ENCODE data around the gene RGMA. TPM values are rescaled to one million over a fixed set of nuclear protein-coding genes. Genes with fewer than 3 reads are reported as not detected.
"Not testable (repeated sequence)": the region's sequence is repeated elsewhere in the genome, so short reads cannot be mapped to it uniquely, and the experiment has no call there.

The RGMA gene
- total RNA-seq, 2 experiments from 2014 or later, result 0.11 to 0.14 TPM

- no peak for DNase-seq
- POLR2A ChIA-PET, result no interaction called here
- Mint-ChIP-seq H3K27me3 (peaks cover 19% of the 10 kb centered on the region), H3K27ac (no peak overlapping the region), H3K36me3 (ENCODE audit: low read depth) (no peaks in the 10 kb centered on the region), H3K9me3 (ENCODE audit: low read depth) (no peaks in the 10 kb centered on the region), H3K4me3 (no peak overlapping the region), H3K4me1 (peaks cover 3% of the 10 kb centered on the region)
- intact Hi-C loops (cut with DNase I, micrococcal nuclease), result no loop called here
- no peak for ATAC-seq
- CTCF ChIA-PET, result no interaction called here
Measured at GRCh38 chr15:93066224-93066681, 22.8 kb downstream of the RGMA start.

- H3K27me3 Mint-ChIP-seq, result peaks cover 14% of the 10 kb centered on the region
- H3K4me3 Mint-ChIP-seq, result no peak overlapping the region
- intact Hi-C loops (cut with DNase I, micrococcal nuclease), result no loop called here
- no peak for ATAC-seq
- H3K36me3 Mint-ChIP-seq (ENCODE audit: low read depth), result no peaks in the 10 kb centered on the region
- peaks cover 3% of the 10 kb centered on the region for H3K4me1 Mint-ChIP-seq
- H3K27ac Mint-ChIP-seq, result no peak overlapping the region
- DNase-seq, result no peak
- ChIA-PET CTCF (interaction anchor here (1.0 to 1.1 kb wide), 2 partner anchors 22 to 37 kb away, joined by 3 read pairs; no protein-coding TSS in a partner anchor), POLR2A (interaction anchor here (0.7 kb wide), 1 partner anchor 812 kb away, joined by 6 read pairs; no protein-coding TSS in a partner anchor)
- H3K9me3 Mint-ChIP-seq (ENCODE audit: low read depth), result no peaks in the 10 kb centered on the region
Measured at GRCh38 chr15:93065641-93066045, 23.4 kb downstream of the RGMA start.

- H3K27ac Mint-ChIP-seq, result no peak overlapping the region
- ATAC-seq (no peak), DNase-seq (no peak)
- H3K4me1 Mint-ChIP-seq, result peaks cover 3% of the 10 kb centered on the region
- no peaks in the 10 kb centered on the region for H3K36me3 Mint-ChIP-seq (ENCODE audit: low read depth)
- no peaks in the 10 kb centered on the region for H3K9me3 Mint-ChIP-seq (ENCODE audit: low read depth)
- peaks cover 12% of the 10 kb centered on the region for H3K27me3 Mint-ChIP-seq
- POLR2A ChIA-PET, result no interaction called here
- intact Hi-C loops (cut with DNase I, micrococcal nuclease), result no loop called here
- no peak overlapping the region for H3K4me3 Mint-ChIP-seq
- CTCF ChIA-PET, result interaction anchor here (1.0 to 1.1 kb wide), 2 partner anchors 24 to 34 kb away, joined by 3 read pairs; no protein-coding TSS in a partner anchor
Measured at GRCh38 chr15:93063796-93064690, 25.0 kb downstream of the RGMA start.

- DNase-seq, result no peak
- H3K27ac Mint-ChIP-seq, result no peak overlapping the region
- CTCF ChIA-PET, result no interaction called here
- H3K9me3 Mint-ChIP-seq (ENCODE audit: low read depth), result no peaks in the 10 kb centered on the region
- POLR2A ChIA-PET, result no interaction called here
- peaks cover 3% of the 10 kb centered on the region for H3K4me1 Mint-ChIP-seq
- intact Hi-C loops (cut with DNase I, micrococcal nuclease), result no loop called here
- H3K27me3 Mint-ChIP-seq, result peaks cover 12% of the 10 kb centered on the region
- H3K4me3 Mint-ChIP-seq, result no peak overlapping the region
- ATAC-seq, result no peak
- no peaks in the 10 kb centered on the region for H3K36me3 Mint-ChIP-seq (ENCODE audit: low read depth)
Measured at GRCh38 chr15:93063262-93063671, 25.7 kb downstream of the RGMA start.

- H3K4me3 Mint-ChIP-seq; DNase-seq; POLR2A ChIA-PET; H3K4me1 Mint-ChIP-seq; H3K9me3 Mint-ChIP-seq (ENCODE audit: low read depth); ATAC-seq; H3K36me3 Mint-ChIP-seq (ENCODE audit: low read depth); intact Hi-C loops (cut with DNase I, micrococcal nuclease); H3K27ac Mint-ChIP-seq; CTCF ChIA-PET: not testable (repeated sequence)
- H3K27me3 Mint-ChIP-seq, result peaks cover 12% of the 10 kb centered on the region
Measured at GRCh38 chr15:93062628-93063261, 26.3 kb downstream of the RGMA start.

GRCh38 chr15:93060336-93061248 is 28.4 kb downstream of the RGMA start:
- POLR2A ChIA-PET, result no interaction called here
- ATAC-seq (no peak), DNase-seq (no peak)
- CTCF ChIA-PET, result interaction anchor here (0.7 to 3.2 kb wide), 4 partner anchors 23 to 563 kb away, joined by 3 to 14 read pairs (median 5); partner anchors contain the start of gene RGMA
- Mint-ChIP-seq H3K27me3 (peaks cover 12% of the 10 kb centered on the region), H3K4me3 (no peak overlapping the region), H3K27ac (no peak overlapping the region), H3K9me3 (ENCODE audit: low read depth) (no peaks in the 10 kb centered on the region), H3K36me3 (ENCODE audit: low read depth) (no peaks in the 10 kb centered on the region), H3K4me1 (peaks cover 3% of the 10 kb centered on the region)
- intact Hi-C loops (cut with DNase I, micrococcal nuclease), result no loop called here

- no peak overlapping the region for H3K27ac Mint-ChIP-seq
- peaks cover 3% of the 10 kb centered on the region for H3K4me1 Mint-ChIP-seq
- H3K27me3 Mint-ChIP-seq, result peaks cover 9% of the 10 kb centered on the region
- H3K9me3 Mint-ChIP-seq (ENCODE audit: low read depth), result no peaks in the 10 kb centered on the region
- no peak overlapping the region for H3K4me3 Mint-ChIP-seq
- ATAC-seq (no peak), DNase-seq (no peak)
- ChIA-PET POLR2A (no interaction called here), CTCF (interaction anchor here (0.6 to 3.2 kb wide), 4 partner anchors 23 to 292 kb away, joined by 3 to 14 read pairs (median 5); partner anchors contain the start of gene RGMA)
- H3K36me3 Mint-ChIP-seq (ENCODE audit: low read depth), result no peaks in the 10 kb centered on the region
- intact Hi-C loops (cut with DNase I, micrococcal nuclease), result no loop called here
Measured at GRCh38 chr15:93059442-93059841, 29.6 kb downstream of the RGMA start.

GRCh38 chr15:93058904-93059427 is 30.0 kb downstream of the RGMA start:
- Mint-ChIP-seq H3K27me3 (peaks cover 7% of the 10 kb centered on the region), H3K9me3 (ENCODE audit: low read depth) (no peaks in the 10 kb centered on the region), H3K36me3 (ENCODE audit: low read depth) (no peaks in the 10 kb centered on the region), H3K4me3 (no peak overlapping the region), H3K27ac (no peak overlapping the region), H3K4me1 (peaks cover 3% of the 10 kb centered on the region)
- intact Hi-C loops (cut with DNase I, micrococcal nuclease), result no loop called here
- DNase-seq (no peak), ATAC-seq (no peak)
- ChIA-PET POLR2A (no interaction called here), CTCF (interaction anchor here (0.6 to 3.2 kb wide), 4 partner anchors 23 to 293 kb away, joined by 3 to 14 read pairs (median 5); partner anchors contain the start of gene RGMA)

GRCh38 chr15:93058128-93058527 is 30.9 kb downstream of the RGMA start:
- ChIA-PET POLR2A (no interaction called here), CTCF (interaction anchor here (0.6 to 3.2 kb wide), 3 partner anchors 22 to 340 kb away, joined by 4 to 14 read pairs (median 5); no protein-coding TSS in a partner anchor)
- Mint-ChIP-seq H3K4me1 (peaks cover 3% of the 10 kb centered on the region), H3K9me3 (ENCODE audit: low read depth) (no peaks in the 10 kb centered on the region), H3K36me3 (ENCODE audit: low read depth) (no peaks in the 10 kb centered on the region), H3K4me3 (no peak overlapping the region), H3K27ac (no peak overlapping the region), H3K27me3 (peaks cover 4% of the 10 kb centered on the region)
- DNase-seq, result no peak
- ATAC-seq, result no peak
- intact Hi-C loops (cut with DNase I, micrococcal nuclease), result no loop called here

GRCh38 chr15:93057618-93058017 is 31.4 kb downstream of the RGMA start:
- H3K36me3 Mint-ChIP-seq (ENCODE audit: low read depth), result no peaks in the 10 kb centered on the region
- peaks cover 2% of the 10 kb centered on the region for H3K27me3 Mint-ChIP-seq
- H3K4me3 Mint-ChIP-seq, result no peak overlapping the region
- H3K9me3 Mint-ChIP-seq (ENCODE audit: low read depth), result no peaks in the 10 kb centered on the region
- ChIA-PET CTCF (interaction anchor here (1.6 to 3.2 kb wide), 2 partner anchors 21 to 27 kb away, joined by 5 to 14 read pairs; no protein-coding TSS in a partner anchor), POLR2A (no interaction called here)
- DNase-seq (no peak), ATAC-seq (no peak)
- intact Hi-C loops (cut with DNase I, micrococcal nuclease), result no loop called here
- H3K27ac Mint-ChIP-seq, result no peak overlapping the region
- H3K4me1 Mint-ChIP-seq, result peaks cover 3% of the 10 kb centered on the region

- Mint-ChIP-seq H3K4me1 (peaks cover 2% of the 10 kb centered on the region), H3K27ac (no peak overlapping the region), H3K27me3 (no peaks in the 10 kb centered on the region), H3K36me3 (ENCODE audit: low read depth) (no peaks in the 10 kb centered on the region), H3K9me3 (ENCODE audit: low read depth) (no peaks in the 10 kb centered on the region), H3K4me3 (no peak overlapping the region)
- no peak for ATAC-seq
- ChIA-PET CTCF (no interaction called here), POLR2A (no interaction called here)
- DNase-seq, result no peak
- intact Hi-C loops (cut with DNase I, micrococcal nuclease), result no loop called here
Measured at GRCh38 chr15:93056836-93057235, 32.2 kb downstream of the RGMA start.

Data from activated CD4-positive, alpha-beta T cell treated with anti-CD3 and anti-CD28 coated beads for 36 hours (primary cell).